HepG2 (cell line): ENCODE results near the gene ADPRH.

Source experiments
- BATF2 ChIP-seq: sonication (generic); formaldehyde crosslinking; IDR thresholded peaks from 2 replicates; pipeline ENCODE4 v1.8.0; 2022; ENCODE audit warnings: mild to moderate bottlenecking, missing genetic modification reagents, moderate library complexity
- CTCF ChIP-seq: sonication (generic); formaldehyde crosslinking; IDR thresholded peaks from 2 replicates; pipeline ENCODE4 v1.5.0; 2020; ENCODE audit warnings: mild to moderate bottlenecking, missing genetic modification reagents, moderate library complexity
- EZH2 ChIP-seq: conservative IDR thresholded peaks from 2 replicates; pipeline ENCODE4 v1.6.1; 2012; ENCODE audit warnings: mild to moderate bottlenecking, low read depth, low read length, moderate library complexity
- HMG20B ChIP-seq: conservative IDR thresholded peaks from 2 replicates; pipeline ENCODE4 v1.6.1; 2016; ENCODE audit warnings: missing genetic modification reagents, missing compliant biosample characterization
- HNRNPH1 ChIP-seq: fragments of 200-400 bp; formaldehyde crosslinking; optimal IDR thresholded peaks from 2 replicates; pipeline ENCODE3; 2017; ENCODE audit warnings: mild to moderate bottlenecking, low read depth, low read length
- HNRNPL ChIP-seq: fragments of 200-400 bp; formaldehyde crosslinking; IDR thresholded peaks from 2 replicates; pipeline ENCODE4 v1.6.1; 2017; ENCODE audit warnings: mild to moderate bottlenecking, low read depth, low read length
- MBNL3 ChIP-seq: fragments of 250-450 bp; sonication (Bioruptor Pico); conservative IDR thresholded peaks from 2 replicates; pipeline ENCODE4 v1.8.0; 2022; ENCODE audit warnings: mild to moderate bottlenecking, inconsistent platforms
- PRDM15 ChIP-seq: sonication (generic); formaldehyde crosslinking; IDR thresholded peaks from 2 replicates; pipeline ENCODE4 v1.4.0; 2020; ENCODE audit warnings: missing genetic modification reagents
- RAD21 ChIP-seq: fragments of 450-650 bp; formaldehyde crosslinking; IDR thresholded peaks from 2 replicates; pipeline ENCODE4 v1.5.0; 2020; ENCODE audit warnings: mild to moderate bottlenecking
- ZNF274 ChIP-seq: sonication (generic); formaldehyde crosslinking; IDR thresholded peaks from 2 replicates; pipeline ENCODE4 v1.5.1; 2020; ENCODE audit warnings: mild to moderate bottlenecking, missing genetic modification reagents
- ZNF660 ChIP-seq: sonication (generic); formaldehyde crosslinking; IDR thresholded peaks from 2 replicates; pipeline ENCODE4 v1.5.1; 2020; ENCODE audit warnings: mild to moderate bottlenecking, low read depth, missing genetic modification reagents, borderline replicate concordance
- ZSCAN29 ChIP-seq: sonication (generic); formaldehyde crosslinking; conservative IDR thresholded peaks from 2 replicates; pipeline ENCODE4 v1.4.0; 2020; ENCODE audit warnings: mild to moderate bottlenecking, missing genetic modification reagents

GRCh38 chr3:119571230-119571629 is 8.1 kb upstream of the ADPRH start:
- no peak for TF ChIP-seq ZSCAN29 (CRISPR knock-in tag)
- TF ChIP-seq PRDM15, result no peak
- TF ChIP-seq ZNF660 (CRISPR knock-in tag), result no peak
- no peak for TF ChIP-seq RAD21
- TF ChIP-seq HNRNPL, result no peak
- TF ChIP-seq HMG20B (CRISPR knock-in tag), result no peak
- TF ChIP-seq HNRNPH1, result no peak
- TF ChIP-seq ZNF274 (CRISPR knock-in tag), result no peak
- no peak for TF ChIP-seq CTCF (CRISPR knock-in tag)
- no peak for TF ChIP-seq MBNL3 (CRISPR knock-in tag)
- no peak for TF ChIP-seq BATF2
- TF ChIP-seq EZH2, result no peak
